Suppressor macrophage treated with lipopolysaccharide for 4 hours (primary cell): Measurements from ENCODE around the gene CIITA.

ENCODE experiments used
- DNase-seq: peaks from one replicate; pipeline ENCODE4 v3.0.0-alpha.2; 2020

CIITA gene

DNA sequence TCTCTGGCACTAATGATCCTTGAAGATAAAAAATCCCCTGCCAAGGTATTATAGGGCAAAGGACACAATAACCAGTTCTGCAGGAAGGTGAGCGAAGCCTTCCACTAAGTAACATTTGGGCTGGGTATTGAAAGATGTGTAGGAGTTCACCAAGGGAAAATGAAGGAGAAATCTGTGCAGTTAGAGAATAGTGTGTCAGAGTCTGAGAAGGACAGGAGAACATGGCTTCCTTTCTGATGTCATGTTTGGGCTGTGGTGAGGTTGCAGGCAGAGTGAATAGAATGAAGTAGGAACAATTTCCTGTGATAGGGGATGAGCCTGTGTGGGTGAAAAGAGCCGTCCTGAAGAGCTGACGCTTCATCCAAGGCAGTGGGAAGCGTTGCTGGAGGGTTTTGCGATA, 24.1 kb upstream of the CIITA start:
- DNase-seq: no peak

DNA sequence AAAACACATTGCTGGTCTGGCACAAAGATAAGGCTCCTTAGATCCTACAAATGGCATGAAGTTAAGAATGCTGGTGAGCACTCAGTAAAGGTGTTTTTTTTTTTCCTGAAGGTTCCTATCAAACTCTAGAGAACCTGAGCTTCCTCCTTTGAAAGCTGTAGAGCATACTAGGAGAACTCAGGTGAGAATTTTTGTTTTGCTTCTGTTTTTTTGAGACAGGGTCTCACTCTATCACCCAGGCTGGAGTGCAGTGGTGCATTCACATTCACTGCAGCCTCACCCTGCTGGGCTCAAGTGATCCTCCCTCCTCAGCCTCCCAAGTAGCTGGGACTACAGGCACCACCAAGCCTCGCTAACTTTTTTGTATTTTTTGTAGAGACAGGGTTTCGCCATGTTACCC, 21.0 kb upstream of the CIITA start:
- no peak for DNase-seq

DNA sequence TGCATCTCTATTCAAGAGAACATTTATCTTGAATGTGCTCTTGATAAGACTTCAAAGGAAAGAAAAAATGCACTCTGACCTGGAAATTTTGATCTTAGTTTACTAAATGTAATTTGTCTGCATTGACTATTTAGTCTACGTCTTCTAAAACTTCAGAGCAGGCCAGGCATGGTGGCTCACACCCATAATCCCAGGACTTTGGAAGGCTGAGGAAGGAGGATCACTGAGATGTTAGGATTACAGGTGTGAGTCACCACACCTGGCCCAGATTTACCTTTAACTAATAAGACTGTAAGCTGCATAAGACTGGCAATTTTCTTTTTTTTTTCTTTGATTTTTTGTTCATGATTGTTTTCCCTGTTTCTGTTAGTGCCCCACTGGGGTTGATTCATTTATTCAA, 18.8 kb upstream of the CIITA start:
- no peak for DNase-seq

DNA sequence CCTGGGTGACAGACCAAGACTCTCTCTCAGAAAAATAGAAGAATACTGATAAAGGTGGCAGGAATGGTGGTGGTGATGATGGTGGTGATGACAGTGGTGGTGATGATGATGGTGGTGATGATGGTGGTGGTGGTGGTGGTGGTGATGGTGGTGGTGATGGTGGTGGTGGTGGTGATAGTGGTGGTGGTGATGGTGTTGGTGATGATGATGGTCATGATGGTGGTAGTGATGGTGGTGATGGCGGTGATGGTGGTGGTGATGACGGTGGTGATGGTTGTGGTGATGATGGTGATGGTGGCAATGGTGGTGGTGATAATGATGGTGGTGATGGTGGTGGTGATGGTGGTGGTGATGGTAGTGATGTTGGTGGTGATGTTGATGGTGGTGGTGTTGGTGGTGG, 18.0 kb upstream of the CIITA start:
- DNase-seq: no peak

DNA sequence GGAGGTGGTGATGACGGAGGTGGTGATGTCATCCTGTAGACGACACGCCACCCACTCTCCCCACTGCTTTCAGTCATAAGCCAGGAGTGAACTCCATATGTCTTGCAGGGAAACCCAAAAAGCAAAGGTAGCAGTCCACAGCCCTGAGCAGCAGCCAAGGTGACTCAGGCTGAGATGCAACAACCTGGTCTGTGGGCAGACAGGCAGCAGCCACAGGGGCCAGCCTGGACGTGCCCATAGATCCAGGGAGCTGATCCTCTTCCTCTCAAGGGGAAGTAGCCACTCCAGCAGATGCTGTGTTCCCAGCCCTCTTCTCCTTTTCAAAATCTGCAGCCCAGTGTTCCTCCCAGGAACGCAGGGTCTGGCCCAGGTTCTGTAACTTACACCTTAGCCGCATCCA, 17.3 kb upstream of the CIITA start:
- DNase-seq: peak; percentile 29

DNA sequence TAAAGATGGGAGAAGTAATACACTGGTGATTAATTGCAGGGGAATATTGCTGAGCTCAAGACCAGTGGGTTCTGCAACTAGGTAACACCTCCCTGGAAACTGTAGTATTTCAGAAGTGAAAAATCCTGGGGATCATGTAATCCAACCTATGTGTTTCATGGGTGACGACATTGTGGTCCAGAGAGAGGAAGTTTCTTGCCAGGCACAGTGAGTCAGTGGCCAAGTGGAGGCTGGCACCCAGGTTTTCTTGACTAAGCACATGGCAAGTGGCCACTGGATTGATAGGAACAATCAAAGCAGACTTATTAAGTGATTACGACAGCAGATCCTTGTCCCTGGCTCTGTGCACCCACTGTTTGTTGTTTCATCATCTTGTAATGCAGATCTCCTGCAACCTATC, 14.6 kb upstream of the CIITA start:
- DNase-seq: peak; percentile 96

DNA sequence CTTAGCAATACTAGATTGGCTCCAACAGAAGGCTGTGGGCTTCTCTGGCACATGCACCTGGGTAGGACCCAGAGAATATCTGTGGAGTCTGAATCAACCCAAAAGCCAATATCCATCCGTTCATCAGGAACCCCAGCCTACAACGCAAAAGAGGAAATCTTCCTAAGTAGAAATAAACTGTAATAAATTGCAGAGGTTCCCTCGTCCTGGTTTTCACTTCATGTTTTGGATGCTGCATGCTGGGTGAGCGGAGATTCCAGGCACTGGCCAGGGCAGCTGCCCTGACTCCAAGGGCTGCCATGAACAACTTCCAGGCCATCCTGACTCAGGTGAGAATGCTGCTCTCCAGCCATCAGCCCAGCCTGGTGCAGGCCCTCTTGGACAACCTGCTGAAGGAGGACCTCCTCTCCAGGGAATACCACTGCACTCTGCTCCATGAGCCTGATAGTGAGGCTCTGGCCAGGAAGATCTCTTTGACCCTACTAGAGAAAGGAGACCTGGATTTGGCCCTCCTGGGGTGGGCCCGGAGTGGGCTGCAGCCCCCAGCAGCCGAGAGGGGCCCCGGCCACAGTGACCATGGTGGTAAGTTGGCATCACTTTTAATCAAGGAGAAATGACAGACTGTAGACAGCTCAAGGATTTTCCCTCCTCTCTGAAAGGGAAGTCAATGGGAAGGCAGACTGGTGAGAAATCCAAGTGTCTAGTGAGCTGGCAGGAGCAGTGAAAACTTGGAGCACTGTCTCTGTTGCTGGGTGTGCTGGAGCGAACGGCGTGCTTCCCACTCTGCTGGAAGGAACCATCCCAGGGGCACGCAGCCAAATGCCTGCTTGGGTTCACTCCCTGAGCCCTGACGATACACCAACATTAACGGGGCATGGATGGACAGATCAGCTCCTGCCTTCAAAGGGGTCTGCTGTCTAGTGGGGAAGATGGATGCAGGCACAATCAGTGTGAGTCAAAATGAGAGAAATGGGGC, 10.7 kb upstream of the CIITA start:
- no peak for DNase-seq

DNA sequence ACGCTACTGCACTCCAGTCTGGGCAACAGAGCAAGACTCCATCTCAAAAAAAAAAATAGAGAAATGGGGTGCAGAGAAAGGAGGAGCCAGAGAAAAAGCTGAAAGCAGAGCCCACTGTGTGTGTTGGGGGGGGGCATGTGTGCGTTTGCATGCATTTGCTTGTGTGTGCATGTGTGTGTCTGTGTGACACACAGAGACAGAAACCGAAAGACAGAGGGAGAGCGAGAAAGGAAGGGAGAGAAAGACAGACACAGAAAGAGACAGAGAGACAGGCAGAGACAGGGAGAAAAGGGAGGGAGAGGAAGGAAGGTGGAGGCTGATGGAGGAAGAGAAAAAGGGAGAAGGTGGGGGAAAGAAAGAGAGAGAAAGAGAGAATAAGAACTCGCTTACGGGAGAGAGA, 9.8 kb upstream of the CIITA start:
- no peak for DNase-seq

DNA sequence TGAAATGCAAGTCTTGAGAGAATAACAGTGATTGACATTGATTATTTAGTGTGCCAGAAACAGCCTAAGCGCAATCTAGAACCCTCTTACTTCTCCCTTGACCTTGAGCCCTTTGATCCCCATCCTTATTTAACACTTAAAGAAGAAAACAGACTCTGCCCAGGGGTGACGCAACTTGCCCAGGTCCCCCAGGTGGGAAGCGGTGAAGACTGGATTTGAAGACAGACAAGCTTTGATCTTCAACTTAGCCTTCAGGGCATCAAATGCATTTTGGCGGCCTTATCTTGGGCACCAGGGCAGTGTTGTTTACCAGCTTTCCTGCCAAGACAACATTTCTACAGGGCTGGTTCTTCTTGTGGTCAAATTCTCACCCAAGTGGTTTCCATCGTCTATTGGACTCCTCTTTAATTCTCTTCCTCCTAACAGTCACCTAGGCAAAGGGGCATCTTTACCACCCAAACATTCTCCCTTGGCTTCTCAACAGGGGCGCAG, 8.9 kb upstream of the CIITA start:
- DNase-seq: no peak

DNA sequence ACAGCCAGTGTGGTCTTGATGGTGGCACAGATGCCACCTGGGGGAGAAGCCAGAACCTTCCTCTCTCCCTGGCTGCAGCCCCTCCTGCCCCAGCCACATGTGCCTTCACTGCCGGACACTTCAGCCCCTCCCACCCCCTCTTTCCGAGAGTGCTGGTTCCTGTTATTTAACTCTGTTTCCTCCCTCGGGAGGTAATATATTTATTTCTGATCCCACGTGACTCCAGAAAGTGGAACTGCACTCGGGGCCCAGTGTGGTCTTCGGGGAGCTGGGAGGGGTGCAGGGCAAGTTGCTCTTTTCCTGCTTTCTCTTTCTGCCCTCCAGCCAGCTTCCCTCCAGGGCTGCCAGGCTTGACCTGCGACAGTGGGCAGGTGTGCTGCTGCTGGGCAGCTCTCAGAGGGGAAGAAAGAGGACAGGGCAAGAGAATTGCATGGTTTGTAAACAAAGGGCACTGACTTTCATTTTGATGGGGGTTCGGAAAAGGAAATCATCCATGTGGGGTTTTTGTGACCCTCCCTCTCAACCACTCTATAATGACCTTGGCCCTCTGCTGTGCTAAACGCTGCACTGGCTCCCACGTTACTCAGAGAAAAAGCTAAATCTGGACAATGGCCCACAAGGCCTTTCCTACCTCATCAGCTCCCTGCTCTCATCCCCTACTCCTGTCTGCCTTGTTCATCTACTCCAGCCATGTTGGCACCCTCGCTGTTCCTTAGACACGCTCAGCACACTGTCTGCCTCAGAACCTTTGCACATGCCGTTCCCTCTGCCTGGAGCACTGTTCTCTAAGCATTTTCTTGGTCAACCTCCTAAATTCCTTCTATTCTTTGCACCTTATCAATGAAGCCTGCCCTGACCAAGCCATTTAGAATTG, 8.2 kb upstream of the CIITA start:
- DNase-seq: peak; percentile 57

DNA sequence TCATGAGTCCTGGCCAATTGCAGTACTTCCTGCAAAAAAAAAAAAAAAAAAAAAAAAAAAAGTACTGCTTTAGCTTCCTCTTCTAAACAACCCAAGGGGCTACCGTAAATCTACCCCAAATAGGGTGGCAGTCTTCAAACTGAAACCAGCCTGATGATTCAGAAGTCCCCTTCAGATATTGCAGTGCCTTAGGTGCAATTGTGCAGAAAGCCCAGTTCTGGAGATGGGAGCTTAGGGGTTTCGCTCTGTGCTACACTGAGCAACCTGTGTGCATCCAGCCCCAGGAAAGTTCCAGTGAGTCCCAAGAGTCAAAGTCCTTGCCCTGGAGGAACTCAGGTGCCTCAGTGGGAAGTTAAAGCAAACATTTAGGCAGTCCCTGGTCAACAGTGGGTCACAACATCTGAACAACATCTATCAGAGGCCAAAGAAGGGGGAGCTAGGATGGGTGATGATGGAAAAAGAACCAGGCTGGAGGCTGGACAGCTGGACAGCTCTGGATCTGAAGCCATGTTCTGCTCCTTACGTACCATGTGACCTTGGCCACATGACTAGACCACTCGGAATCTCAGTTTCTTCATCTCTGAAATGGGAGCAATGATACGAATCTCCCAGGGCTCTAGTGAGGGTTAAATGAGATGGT, 6.7 kb upstream of the CIITA start:
- no peak for DNase-seq

DNA sequence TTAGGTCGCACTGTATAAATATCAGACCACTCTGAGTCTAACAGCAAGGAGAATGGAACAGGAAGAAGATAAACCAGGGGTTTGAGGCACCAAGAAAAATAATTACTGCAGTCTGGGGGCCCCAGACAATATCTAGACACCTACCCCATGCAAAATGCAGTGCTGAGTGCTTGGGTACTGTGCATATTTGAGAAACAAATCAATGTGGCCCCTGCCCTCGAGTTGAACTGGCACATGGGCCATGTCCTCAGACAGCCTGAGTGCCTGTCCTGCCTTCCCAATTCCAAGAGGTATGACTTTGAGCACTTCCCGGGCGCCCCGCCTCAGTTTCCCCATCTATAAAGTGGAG, 6.2 kb upstream of the CIITA start:
- DNase-seq: no peak

DNA sequence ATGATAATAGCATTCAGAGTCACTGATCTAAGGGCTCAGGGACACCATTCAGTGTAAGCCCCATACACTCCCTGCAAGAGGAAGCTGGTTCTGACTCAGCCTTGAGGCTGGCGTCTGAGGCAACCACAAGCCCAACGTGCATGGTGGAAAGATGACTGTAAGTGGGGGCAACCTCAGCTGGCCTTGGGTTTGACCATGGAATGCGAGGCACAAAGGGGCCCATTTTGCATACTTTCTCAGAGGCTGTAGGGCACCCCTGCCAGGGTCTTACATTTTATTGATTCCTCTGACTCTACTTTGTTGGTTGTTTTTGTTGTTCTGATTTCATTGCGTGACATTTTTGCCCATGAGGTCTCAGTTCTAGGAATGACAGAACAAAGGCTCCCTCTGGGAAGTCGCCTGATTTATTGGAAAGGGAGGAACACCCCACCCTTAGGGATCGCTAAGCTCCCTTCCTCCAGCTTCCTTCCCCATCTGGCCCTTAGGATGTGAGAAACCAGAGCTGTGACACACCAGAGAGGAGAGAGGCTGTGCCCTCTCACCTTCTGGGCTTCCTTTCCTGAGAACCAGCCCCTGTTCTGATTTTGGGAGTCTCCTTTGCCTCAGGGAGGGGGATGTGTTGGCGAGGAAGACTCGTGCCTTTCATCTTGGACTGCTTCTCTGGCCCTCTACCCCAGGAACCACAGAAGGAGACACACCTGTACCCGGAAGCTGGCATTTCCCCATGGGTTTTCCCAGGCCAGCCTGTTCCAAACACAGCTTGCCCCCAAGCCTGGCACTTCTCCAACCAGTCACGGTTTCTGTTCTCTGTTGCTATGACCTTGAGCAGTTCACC, 5.6 kb upstream of the CIITA start:
- DNase-seq: peak; percentile 92

DNA sequence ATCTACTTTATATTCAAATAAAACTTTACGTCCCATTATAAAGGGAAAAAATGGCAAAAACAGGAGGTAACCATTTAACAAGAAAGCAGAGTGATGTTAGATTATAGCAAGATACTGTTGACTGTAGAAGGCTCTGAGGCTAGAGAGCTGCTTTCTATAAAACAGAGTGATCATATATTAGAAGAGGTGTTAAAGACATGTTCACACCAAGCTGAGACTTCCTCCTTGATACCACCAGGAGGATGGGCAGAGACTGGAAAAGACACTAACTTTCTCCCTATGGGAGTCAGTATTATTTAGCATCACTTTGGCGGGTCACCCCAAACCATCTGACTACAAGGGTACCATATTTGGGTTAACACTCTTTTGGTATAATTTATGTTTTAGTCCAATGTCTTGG, 687 bp upstream of the CIITA start:
- no peak for DNase-seq

DNA sequence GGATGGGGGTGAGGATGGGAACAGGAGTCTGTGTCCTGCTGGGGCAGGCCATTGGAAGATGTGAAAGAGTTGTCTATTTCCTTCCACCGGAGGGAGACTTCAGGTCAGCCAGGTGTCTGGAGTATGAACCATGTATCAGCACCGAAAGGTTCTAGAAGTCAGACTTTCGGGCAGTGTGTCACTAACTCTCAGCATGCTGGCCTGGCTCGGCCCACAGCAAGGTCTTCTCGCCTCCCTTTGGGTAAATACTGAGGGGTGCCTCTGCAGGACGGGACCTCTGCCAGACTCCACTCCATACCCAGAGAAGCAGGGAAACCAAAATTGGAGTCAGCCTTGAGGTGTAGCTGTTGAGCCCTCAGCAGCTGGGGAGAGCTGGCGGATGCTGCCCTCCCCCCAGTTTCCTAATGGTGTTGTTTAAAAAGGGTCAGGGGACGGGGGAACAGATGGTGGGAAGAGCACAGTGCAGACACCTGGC, 507 bp downstream of the CIITA start:
- no peak for DNase-seq

DNA sequence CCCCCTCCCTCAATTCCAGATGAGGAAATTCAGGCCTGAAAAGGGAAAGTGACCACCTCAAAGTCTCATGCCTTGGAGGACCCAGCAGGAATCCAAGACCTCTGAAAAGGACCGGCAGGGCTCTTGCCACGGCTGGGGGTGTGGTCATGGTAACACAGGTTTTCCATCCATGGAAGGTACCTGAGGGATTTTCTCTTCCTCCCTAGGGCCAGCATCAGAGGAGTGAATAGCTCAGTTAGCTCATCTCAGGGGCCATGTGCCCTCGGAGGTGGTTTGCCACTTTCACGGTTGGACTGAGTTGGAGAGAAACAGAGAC, 1.3 kb downstream of the CIITA start:
- DNase-seq: no peak

DNA sequence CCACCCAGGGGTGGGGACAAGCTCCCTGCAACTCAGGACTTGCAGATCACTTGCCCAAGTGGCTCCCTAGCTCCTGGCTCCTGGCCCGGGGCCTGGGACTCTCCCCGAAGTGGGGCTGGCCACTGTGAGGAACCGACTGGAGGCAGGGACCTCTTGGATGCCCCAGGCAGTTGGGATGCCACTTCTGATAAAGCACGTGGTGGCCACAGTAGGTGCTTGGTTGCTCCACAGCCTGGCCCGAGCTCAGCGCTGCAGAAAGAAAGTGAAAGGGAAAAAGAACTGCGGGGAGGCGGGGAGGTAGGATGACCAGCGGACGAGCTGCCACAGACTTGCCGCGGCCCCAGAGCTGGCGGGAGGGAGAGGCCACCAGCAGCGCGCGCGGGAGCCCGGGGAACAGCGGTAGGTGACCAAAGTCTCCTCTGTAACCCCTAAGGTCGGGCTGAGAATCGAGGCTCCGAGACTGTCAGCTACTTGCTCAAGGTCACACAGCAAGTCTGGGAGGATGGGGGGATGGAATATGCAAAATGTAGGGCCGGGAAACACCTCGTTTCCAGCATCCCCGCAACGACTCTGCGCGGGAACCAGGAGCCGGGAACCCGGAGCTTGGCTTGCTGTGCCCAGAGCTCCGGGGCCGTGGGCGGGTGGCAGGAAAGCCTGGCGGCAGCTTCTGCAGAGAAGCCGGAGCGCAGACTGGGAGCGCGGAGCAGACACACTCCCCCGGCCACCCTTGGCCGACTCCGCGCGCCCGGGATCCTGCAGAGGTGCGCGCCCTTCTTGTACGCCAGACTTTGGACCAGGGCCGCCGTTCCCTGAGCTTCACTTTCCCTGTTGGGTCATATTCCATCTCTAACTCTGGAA, 1.9 kb downstream of the CIITA start:
- DNase-seq: peak; percentile 88

DNA sequence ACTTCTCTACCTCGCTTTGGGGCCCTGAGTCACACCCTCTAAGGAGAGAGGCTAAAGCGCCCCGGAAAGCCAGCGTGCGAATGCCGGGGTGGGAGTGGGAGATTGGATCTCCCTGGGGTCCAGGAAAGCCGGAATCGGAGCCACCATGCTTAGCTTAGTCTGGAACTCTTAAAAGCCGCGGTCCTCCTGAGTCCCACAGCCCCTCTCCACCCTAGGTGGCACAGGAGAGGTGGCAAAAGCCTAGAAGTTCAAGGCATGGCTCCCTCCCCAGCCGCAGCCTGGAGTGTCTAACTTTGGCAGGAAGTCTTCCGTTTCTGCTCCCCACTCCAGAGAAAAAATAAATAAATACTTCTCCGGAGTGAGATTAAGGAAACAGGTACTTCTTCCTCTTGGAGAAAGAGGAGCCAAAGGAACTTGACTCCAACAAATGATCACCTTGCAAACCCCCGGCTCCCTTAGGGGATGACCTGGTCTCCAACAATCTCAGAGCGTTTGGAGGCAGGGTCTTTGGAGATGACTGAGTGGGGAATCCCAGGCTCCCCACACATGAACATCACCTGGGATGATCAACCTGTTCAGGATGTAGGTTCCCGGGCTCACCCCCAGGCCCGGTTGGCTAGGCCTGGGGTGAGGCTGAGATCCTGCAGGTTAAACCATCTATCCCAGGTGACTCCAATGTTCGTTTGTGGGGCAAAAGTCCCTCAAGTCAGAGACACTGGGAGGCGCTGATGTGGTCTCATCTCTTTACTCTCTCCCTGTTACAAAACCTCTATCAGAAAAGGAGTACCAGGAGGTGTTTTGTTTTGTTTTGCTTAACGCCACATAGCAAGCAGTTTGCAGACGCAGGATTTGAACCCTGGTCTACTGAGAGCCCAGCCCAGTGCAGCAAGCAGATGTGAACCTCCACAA, 2.9 kb downstream of the CIITA start:
- no peak for DNase-seq

DNA sequence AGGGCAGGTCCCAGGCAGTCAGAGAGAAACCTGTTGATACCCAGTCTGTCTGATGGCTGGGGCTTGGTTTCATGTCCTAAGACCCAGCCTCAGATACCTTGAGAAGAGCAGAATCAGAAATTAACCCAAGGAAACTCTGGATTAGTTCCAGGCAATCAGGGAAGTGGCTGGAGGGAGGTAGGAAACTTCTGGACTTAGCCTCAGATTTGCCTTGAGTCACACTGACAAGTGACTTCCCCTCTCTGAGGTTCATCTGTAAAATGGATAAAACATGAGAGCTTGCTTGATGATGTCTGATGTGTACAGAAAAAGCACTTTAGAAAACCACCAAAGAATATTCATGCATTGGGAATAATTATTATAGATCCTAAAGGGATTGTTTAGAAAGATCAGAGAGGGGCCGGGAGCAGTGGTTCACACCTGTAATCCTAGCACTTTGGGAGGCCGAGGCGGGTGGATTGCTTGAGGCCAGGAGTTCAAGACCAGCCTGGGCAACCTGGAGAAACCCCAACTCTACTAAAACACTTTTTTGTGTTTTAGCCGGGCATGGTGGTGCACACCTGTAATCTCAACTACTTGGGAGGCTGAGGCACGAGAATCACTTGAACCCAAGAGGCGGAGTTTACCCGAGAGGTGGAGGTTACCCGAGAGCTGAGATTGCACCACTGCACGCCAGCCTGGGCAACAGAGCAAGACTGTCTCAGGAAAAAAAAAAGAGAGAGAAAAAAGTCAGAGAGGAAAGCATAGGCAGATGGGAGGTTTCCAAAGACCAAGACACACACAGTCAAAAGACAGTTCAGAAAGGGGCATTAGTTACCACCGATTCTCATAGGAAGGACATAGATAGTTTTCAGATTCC, 3.8 kb downstream of the CIITA start:
- DNase-seq: peak; percentile 61
